HG03342 (cell line): ENCODE data around the gene HNRNPUL2.

Source experiments
- ATAC-seq: cut with Tn5 transposase; IDR thresholded peaks from one replicate; pipeline ENCODE4 v1.9.1; 2021; ENCODE audit warnings: mild to moderate bottlenecking, moderate library complexity; ENCODE audit not compliant: unreplicated experiment

The HNRNPUL2 gene

GRCh38 chr11:62727872-62728170 lies 564 bp upstream of the HNRNPUL2 start:
- ATAC-seq: peak; percentile 47

DNA sequence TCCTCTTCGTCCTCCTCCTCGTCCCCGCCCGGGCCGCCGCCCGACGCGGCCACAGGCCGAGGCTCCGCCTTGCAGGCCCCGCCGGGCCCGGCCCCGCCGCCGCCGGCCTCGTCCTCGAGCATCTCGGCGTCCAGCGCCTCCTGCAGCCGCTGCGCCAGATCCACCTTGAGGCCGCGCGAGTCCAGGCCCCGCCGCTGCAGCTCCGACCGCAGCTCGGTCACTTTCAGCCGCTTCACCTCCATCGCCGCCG lies 417 bp downstream of the HNRNPUL2 start:
- ATAC-seq: no peak

DNA sequence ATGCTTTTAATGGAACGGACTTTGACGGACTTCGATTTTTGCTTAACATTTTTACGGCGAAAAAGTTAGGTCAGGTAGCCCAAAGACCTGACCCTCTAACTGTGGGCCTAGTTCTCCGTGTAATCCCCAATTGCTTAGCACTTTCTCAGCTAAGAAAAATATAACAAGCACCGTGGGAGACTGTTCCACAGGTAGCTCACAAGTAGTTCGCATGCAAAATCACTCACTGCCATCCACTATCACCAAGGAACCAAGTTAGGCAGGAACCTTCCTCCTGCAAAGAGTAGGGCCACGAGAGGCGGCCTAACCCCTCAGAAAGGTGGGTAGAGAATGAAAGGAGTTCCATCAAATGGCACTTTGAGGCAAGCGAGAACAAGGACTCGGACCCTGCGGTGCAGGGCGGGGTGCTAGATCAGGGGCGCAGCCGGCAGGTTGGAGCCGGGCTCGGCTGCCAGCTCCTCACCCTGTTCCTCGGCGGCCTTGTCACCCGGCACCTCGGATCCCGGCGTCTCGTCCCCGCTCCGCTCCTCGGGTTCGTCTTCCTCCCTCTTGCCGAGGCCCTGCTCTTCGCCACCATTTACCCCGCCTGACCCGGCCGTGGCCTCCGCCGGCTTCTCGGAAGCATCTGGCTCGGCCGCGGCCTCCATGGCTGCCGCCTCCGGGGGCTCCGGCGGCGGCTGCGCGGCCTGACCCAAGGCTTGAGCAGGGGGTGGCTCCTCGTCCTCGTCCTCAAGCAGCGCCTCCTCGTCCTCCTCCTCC lies 922 bp downstream of the HNRNPUL2 start:
- no peak for ATAC-seq

- ATAC-seq: no peak
These were observed 1.6 kb downstream of the HNRNPUL2 start for GRCh38 chr11:62725646-62726045.

DNA sequence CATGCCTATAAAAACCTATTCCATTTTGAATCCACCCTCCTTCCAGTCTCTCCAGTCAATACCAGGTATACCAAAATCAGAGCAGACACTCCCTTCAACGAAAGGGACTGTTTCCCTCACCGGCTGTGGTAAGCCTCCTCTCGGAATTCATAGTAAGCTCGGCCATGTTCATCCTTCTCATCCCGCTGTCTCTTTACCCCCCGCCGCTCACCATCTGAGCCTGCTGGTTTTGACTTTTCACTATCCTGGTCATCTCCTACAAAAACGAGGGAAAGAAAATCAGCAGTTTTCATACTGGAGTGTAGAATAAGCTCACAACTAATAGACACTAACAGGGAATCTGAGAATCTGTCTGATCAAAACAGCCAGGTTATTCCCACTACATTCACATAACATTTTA lies 3.1 kb downstream of the HNRNPUL2 start:
- no peak for ATAC-seq

GRCh38 chr11:62721994-62722393 lies 5.3 kb downstream of the HNRNPUL2 start:
- ATAC-seq: no peak

GRCh38 chr11:62719302-62719978 lies 7.8 kb downstream of the HNRNPUL2 start:
- no peak for ATAC-seq

GRCh38 chr11:62716816-62717215 lies 10.4 kb downstream of the HNRNPUL2 start:
- no peak for ATAC-seq

GRCh38 chr11:62716206-62716605 lies 11.1 kb downstream of the HNRNPUL2 start:
- ATAC-seq: no peak

DNA sequence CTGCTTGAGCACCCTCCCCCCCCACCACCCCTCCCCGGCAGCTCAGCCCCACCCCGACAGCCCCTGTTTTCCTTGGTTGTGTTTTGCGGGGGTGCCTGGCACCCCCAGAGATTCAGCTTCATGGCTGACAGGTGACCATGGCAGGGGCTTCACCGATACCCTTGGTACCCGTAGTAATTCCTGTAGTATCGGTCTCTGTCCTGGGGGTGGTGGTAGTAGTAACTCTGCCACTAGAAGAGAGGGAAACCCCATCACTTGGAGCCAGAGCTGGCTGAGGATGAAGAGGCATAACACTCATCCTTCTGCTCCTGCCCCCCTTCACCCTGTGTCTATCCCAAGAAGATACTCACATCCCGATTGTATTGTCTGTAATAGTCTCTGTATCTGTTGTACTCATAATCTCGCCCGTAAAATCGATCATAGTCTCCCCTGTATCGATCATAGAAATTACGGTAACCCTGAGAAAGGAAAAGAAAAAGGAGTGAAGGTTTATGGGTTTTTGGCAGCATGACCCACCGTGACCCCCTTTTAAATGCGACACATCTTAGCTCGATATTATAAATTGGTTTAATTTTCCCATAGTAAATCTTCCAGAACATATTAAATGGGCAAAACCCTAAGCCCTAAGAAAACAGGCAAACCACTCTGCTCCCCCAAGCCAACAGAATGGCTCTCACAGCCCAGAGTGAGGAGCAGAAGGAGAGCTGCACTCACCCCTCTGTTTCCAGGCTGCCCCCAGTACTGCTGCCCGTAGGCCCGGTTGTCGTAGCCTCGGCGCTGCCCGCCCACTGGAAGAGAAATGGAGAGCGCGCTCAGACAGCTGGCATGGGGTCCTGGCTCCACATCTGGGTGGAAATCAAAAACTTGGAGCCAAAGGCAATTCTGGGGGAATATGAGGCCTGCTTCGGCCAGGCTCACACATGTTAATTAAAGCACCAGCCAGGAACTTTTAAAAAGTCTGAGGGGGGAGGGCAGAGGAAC lies 11.8 kb downstream of the HNRNPUL2 start:
- no peak for ATAC-seq

- ATAC-seq: no peak
These were observed 13.9 kb downstream of the HNRNPUL2 start for GRCh38 chr11:62713343-62713742.

DNA sequence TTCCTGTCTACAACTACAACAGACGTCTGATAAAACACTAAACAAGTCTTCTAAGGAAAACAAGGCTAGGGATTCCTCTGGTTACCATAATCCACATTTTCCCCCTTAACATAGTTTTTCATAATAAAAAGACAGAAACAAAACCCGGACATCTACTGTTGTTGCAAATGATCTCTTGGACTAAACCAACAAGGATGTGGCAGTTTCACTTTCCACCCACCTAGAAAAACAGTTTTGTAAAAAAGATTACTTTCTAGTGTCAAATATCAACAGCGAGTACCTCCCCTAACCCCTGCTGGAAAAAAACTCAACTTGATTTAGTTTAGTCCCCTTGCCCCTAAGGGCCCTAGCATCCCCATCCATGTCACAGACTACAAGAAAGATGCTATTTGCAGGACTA lies 14.4 kb downstream of the HNRNPUL2 start:
- ATAC-seq: no peak

- ATAC-seq: no peak
These were observed 14.9 kb downstream of the HNRNPUL2 start for GRCh38 chr11:62712276-62712812.

GRCh38 chr11:62710001-62710345 lies 17.3 kb downstream of the HNRNPUL2 start:
- no peak for ATAC-seq

GRCh38 chr11:62709247-62710000 lies 17.8 kb downstream of the HNRNPUL2 start:
- peak; percentile 67 for ATAC-seq

GRCh38 chr11:62708793-62709192 lies 18.5 kb downstream of the HNRNPUL2 start:
- ATAC-seq: no peak

DNA sequence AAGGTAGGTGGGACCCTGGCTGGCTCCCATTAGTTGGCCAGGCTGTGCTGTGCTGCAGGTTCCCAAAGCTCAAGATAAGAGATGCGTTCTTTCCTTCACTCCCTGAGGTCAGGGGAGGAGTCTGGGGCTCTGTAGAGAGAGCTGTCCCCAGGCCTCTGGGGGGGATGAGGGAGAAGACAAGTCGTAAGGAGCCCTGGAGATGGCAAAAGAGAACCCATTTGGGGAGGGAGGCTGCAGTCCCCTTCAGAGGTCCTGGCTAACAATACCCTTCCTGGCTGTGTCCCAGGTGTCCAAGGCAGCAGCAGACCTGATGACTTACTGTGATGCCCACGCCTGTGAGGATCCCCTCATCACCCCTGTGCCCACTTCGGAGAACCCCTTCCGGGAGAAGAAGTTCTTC lies 18.9 kb downstream of the HNRNPUL2 start:
- ATAC-seq: no peak

DNA sequence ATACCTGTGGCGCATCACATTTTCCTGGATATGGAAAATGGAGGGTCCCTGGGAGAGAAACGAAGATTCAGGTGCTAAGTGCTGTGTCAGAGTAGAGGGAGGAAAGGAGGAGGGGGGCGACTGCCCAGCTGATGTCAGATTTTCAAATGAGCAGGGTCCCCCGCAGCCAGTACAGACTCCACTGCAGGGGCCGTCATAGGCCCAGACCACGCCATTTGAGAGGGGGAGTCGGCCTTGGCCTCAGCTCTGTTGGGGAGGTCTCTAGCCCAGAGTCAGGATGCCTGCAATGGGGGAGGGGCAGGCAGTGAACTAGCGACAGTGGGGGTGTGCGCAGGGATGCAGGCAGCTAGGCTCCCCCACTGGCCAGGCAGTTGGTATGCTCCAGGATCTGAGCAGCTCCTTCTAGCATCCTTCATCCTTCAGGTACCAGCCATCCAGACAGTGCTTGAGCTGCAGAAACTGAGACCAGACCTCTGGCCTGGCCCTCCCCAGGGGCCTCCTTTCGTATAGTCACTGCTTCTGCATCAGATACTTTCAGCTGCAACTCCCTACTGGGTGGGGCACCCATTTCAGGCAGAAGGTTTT lies 19.9 kb downstream of the HNRNPUL2 start, which contains the start of the genes BSCL2 and GNG3:
Gene BSCL2 (minus strand): TSS at position 148 of the 585 bp plus-strand sequence. CDS start 229 bp downstream, outside the sequence.
Gene GNG3 (plus strand): TSS at position 400 of the 585 bp plus-strand sequence. CDS start 620 bp downstream, outside the sequence.
- ATAC-seq: no peak

- ATAC-seq: no peak
These were observed 20.4 kb downstream of the HNRNPUL2 start for GRCh38 chr11:62706850-62707247.
